Measurements from ENCODE around the gene ROBO3.

DNA sequence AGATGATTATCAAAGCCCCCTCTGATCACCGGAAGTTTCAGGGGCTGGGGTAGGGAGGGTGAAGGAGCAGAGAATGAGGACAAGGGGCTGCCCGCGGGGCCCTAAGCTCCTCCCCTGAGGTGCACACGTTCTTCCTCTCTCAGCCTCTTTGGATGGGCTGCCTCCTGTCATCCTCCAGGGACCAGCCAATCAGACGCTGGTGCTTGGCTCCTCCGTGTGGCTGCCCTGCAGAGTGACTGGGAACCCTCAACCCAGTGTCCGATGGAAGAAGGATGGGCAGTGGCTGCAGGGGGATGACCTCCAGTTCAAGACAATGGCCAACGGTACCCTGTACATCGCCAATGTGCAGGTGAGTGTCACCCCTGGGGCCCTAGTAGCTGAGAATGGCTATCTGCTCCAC, 7.5 kb downstream of the ROBO3 start:
- TF ChIP-seq, protein P1, sequence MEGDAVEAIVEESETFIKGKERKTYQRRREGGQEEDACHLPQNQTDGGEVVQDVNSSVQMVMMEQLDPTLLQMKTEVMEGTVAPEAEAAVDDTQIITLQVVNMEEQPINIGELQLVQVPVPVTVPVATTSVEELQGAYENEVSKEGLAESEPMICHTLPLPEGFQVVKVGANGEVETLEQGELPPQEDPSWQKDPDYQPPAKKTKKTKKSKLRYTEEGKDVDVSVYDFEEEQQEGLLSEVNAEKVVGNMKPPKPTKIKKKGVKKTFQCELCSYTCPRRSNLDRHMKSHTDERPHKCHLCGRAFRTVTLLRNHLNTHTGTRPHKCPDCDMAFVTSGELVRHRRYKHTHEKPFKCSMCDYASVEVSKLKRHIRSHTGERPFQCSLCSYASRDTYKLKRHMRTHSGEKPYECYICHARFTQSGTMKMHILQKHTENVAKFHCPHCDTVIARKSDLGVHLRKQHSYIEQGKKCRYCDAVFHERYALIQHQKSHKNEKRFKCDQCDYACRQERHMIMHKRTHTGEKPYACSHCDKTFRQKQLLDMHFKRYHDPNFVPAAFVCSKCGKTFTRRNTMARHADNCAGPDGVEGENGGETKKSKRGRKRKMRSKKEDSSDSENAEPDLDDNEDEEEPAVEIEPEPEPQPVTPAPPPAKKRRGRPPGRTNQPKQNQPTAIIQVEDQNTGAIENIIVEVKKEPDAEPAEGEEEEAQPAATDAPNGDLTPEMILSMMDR (IDR thresholded peaks at IDR 0.05) = no peak
- no peak for TF ChIP-seq POLR2A (IDR thresholded peaks at IDR 0.05)
